H1 (cell line): ENCODE measurements around the gene GOLGA2. TPM values are rescaled to one million over a fixed set of nuclear protein-coding genes. Genes with fewer than 3 reads are reported as not detected.

Experiments
- BCL11A ChIP-seq, 2 experiments: IDR thresholded peaks; one replicate each; pipeline ENCODE4 v1.6.1; 2011; ENCODE audit warnings: low read depth in 2 of 2, low read length in 2 of 2, mild to moderate bottlenecking in 2 of 2
- TAF1 ChIP-seq: IDR thresholded peaks from 2 replicates; pipeline ENCODE4 v1.6.1; 2011; ENCODE audit warnings: mild to moderate bottlenecking, low read depth, low read length
- polyA plus RNA-seq, 7 experiments: library from polyadenylated mRNA; depleted of rRNA in 3 of 7; stranded (reverse) in 5 of 7; unstranded in 2 of 7; fragments of >200 nt in 5 of 7; fragments of 200-250 nt in 2 of 7; gene quantifications; 1 replicate in 5 of 7; 2 replicates in 1 of 7; 4 replicates in 1 of 7; pipeline versions ENCODE4 v1.2.1 to v1.2.3, GENCODE V29; 2011 to 2013; ENCODE audit warnings: missing spikeins in 2 of 7, mixed read lengths in 2 of 7
- total RNA-seq: library from RNA; stranded (reverse); fragmentation: NEBNext Ultra II Directional; extraction: Animal tissue kit (Norgen Biotek cat#: 25700); gene quantifications from 2 replicates; pipeline ENCODE4 v1.2.1, GENCODE V29; 2021

GOLGA2 gene
- total and polyA plus RNA-seq, 2 of the 8 experiments (the other 6 are each of a cell fraction or from before 2014, with no cell fraction given), result 13.1 to 43.6 TPM

DNA sequence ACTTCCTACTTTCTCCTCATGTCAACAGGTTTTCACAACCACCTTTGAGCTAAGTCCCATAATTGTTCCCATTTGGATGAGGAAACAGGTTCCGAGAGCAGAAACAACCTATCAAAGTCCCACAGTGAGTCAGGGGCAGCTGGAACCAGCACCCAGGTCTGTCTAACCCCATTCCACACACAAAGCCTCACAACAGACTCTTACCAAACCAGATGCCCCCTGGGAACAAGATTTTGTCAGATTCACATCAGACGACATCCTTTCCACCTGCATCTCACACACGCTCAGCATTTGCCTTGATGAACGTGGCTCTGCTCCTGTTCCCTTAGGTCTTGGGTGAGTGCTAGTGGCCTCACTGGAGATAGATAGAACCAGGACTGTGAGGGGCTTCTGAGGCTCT, 17.3 kb upstream of the GOLGA2 start (continued):
- no peak for TF ChIP-seq BCL11A (IDR thresholded peaks at IDR 0.05; ENCODE audit: low read depth in 2 of 2, low read length in 2 of 2)
- TF ChIP-seq TAF1, result no peak
